HEK293 (cell line): Measurements from ENCODE around the gene SLC27A3.
A peak's percentile ranks its signal among the peaks of the same experiment; 100 is the strongest.

Experiments
- CTCF ChIA-PET: fragments of 350-600 bp; formaldehyde crosslinking; extraction: SDS; loops from one replicate; lab custom pipeline; 2021; ENCODE audit warnings: antibody characterized with exemption; lab: Yijun Ruan, JAX
- POLR2A ChIA-PET: fragments of 300-600 bp; formaldehyde crosslinking; extraction: SDS; loops from one replicate; lab custom pipeline; 2020; ENCODE audit warnings: antibody characterized with exemption, inconsistent platforms; lab: Yijun Ruan, JAX
- H3K27ac ChIP-seq: fragments of 200-500 bp; sonication (Bioruptor generic); 2 replicates; pipeline ENCODE4 v1.5.1; 2014; ENCODE audit warnings: low read depth, low read length, control low read depth, inconsistent platforms; ENCODE audit errors: extremely low read depth
- H3K36me3 ChIP-seq, 2 experiments: fragments of 200-500 bp in 1 of 2; sonication (Bioruptor generic) in 1 of 2; 1 replicate in 1 of 2; 2 replicates in 1 of 2; pipeline ENCODE4 v1.5.1; 2014 to 2017; ENCODE audit warnings: inconsistent platforms in 2 of 2, low read length in 2 of 2; ENCODE audit not compliant: control insufficient read depth in 2 of 2, insufficient read depth in 1 of 2
- H3K4me1 ChIP-seq: fragments of 200-500 bp; sonication (Bioruptor generic); 2 replicates; pipeline ENCODE4 v1.5.1; 2014; ENCODE audit warnings: mild to moderate bottlenecking, low read length, inconsistent platforms; ENCODE audit not compliant: control insufficient read depth, insufficient read depth
- H3K4me3 ChIP-seq: 2 replicates; pipeline ENCODE4 v1.5.1; 2011; ENCODE audit warnings: low read depth, mild to moderate bottlenecking, control low read depth, low read length, moderate library complexity
- H3K9me3 ChIP-seq: fragments of 200-500 bp; sonication (Bioruptor generic); 2 replicates; pipeline ENCODE4 v1.5.1; 2014; ENCODE audit warnings: low read depth, low read length, inconsistent platforms; ENCODE audit not compliant: control insufficient read depth, insufficient read depth
- GLIS2 ChIP-seq: fragments of 450-650 bp; formaldehyde crosslinking; IDR thresholded peaks from 2 replicates; pipeline ENCODE4 v1.5.1; 2016; ENCODE audit warnings: missing biosample characterization, missing genetic modification characterization
- HOXA7 ChIP-seq: sonication (generic); formaldehyde crosslinking; IDR thresholded peaks from 2 replicates; pipeline ENCODE4 v1.8.1; 2022; ENCODE audit warnings: missing genetic modification reagents, borderline replicate concordance
- HOXC10 ChIP-seq: sonication (generic); formaldehyde crosslinking; IDR thresholded peaks from 2 replicates; pipeline ENCODE4 v1.8.1; 2023; ENCODE audit warnings: mild to moderate bottlenecking, missing genetic modification reagents
- PRDM1 ChIP-seq: fragments of 450-650 bp; formaldehyde crosslinking; IDR thresholded peaks from 2 replicates; pipeline ENCODE4; 2016; ENCODE audit warnings: missing biosample characterization, missing genetic modification characterization
- ZBTB1 ChIP-seq: fragments of 450-650 bp; formaldehyde crosslinking; IDR thresholded peaks from 2 replicates; pipeline ENCODE4 v1.5.1; 2016; ENCODE audit warnings: missing biosample characterization, missing genetic modification characterization
- ZBTB8A ChIP-seq: fragments of 450-650 bp; formaldehyde crosslinking; IDR thresholded peaks from 2 replicates; pipeline ENCODE4 v1.5.1; 2016; ENCODE audit warnings: missing biosample characterization, missing genetic modification characterization
- ZFP3 ChIP-seq: fragments of 450-650 bp; formaldehyde crosslinking; IDR thresholded peaks from 2 replicates; pipeline ENCODE4 v1.5.1; 2016; ENCODE audit warnings: low read depth, missing biosample characterization, missing genetic modification characterization
- ZNF114 ChIP-seq: fragments of 450-650 bp; formaldehyde crosslinking; IDR thresholded peaks from 2 replicates; pipeline ENCODE4 v1.5.0; 2017; ENCODE audit warnings: missing biosample characterization, missing genetic modification characterization
- ZNF23 ChIP-seq: fragments of 450-650 bp; formaldehyde crosslinking; IDR thresholded peaks from 2 replicates; pipeline ENCODE4 v1.5.1; 2016; ENCODE audit warnings: missing biosample characterization, missing genetic modification characterization, borderline replicate concordance
- ZNF341 ChIP-seq: fragments of 450-650 bp; formaldehyde crosslinking; IDR thresholded peaks from 2 replicates; pipeline ENCODE4; 2016; ENCODE audit warnings: low read depth, missing biosample characterization, missing genetic modification characterization
- ZNF366 ChIP-seq: fragments of 450-650 bp; formaldehyde crosslinking; conservative IDR thresholded peaks from 2 replicates; pipeline ENCODE4 v1.5.1; 2016; ENCODE audit warnings: missing biosample characterization, missing genetic modification characterization
- TF ChIP-seq, protein P1 (sequence below): fragments of 450-650 bp; formaldehyde crosslinking; IDR thresholded peaks from 2 replicates; pipeline ENCODE4 v1.5.1; 2016; ENCODE audit warnings: missing biosample characterization, missing genetic modification characterization
- TF ChIP-seq, protein P2 (sequence below): fragments of 450-650 bp; formaldehyde crosslinking; IDR thresholded peaks from 2 replicates; pipeline ENCODE4 v1.5.1; 2016; ENCODE audit warnings: missing biosample characterization, missing genetic modification characterization, low read depth
- TF ChIP-seq, protein P3 (sequence below): fragments of 450-650 bp; formaldehyde crosslinking; IDR thresholded peaks from 2 replicates; pipeline ENCODE4 v1.5.1; 2016; ENCODE audit warnings: missing biosample characterization, missing genetic modification characterization

Gene SLC27A3

DNA sequence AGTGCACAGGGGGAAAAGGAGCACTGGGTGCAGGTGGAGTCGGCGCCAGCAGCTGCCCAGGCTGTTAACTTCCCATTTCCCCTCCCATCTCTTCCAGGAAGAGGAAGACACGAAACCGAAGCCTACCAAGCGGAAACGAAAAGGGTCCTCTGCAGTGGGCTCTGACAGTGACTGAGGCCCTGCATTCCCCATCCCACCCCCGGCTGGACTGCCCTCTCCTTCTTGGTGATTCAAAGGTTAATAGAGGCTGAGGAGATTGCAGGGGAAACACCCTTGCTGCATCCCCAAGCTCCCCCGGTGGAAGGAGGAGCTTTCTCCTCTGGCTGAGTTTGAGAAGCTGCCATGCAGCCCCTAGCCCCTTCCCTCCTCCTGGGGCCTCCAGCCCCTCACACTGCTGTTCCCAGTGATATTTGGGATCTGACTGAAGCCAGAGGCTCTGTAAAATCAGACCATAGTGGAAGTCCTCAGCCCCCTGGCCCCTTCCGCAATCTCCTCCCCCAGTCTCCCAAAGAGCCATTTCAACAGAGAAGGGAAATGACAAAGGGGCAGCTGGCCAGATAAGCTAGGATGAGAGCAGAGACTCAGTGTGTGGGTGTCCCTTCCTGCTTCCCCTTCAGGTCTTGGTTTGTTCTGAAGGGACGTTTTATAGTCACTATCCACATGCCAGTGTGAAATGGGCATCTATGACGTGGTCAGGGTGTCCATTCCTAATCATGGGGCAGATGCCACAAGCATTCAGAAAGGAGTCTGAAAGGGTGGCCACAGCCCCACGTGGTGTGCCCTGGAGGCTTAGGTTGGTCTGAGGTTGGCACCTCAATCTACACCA is 1.9 kb upstream of the SLC27A3 start:
- H3K27ac ChIP-seq, result no peak overlapping the region
- POLR2A ChIA-PET, result interaction anchor here (1.0 to 1.2 kb wide), 2 partner anchors 10 to 217 kb away, joined by 5 read pairs; partner anchors contain the start of gene RPS27
- H3K9me3 ChIP-seq, result no peaks in the 10 kb centered on the region
- H3K4me1 ChIP-seq, result peaks cover 8% of the 10 kb centered on the region
- peaks cover 10 to 62% of the 10 kb centered on the region in 2 experiments for H3K36me3 ChIP-seq
- TF ChIP-seq, protein P1, sequence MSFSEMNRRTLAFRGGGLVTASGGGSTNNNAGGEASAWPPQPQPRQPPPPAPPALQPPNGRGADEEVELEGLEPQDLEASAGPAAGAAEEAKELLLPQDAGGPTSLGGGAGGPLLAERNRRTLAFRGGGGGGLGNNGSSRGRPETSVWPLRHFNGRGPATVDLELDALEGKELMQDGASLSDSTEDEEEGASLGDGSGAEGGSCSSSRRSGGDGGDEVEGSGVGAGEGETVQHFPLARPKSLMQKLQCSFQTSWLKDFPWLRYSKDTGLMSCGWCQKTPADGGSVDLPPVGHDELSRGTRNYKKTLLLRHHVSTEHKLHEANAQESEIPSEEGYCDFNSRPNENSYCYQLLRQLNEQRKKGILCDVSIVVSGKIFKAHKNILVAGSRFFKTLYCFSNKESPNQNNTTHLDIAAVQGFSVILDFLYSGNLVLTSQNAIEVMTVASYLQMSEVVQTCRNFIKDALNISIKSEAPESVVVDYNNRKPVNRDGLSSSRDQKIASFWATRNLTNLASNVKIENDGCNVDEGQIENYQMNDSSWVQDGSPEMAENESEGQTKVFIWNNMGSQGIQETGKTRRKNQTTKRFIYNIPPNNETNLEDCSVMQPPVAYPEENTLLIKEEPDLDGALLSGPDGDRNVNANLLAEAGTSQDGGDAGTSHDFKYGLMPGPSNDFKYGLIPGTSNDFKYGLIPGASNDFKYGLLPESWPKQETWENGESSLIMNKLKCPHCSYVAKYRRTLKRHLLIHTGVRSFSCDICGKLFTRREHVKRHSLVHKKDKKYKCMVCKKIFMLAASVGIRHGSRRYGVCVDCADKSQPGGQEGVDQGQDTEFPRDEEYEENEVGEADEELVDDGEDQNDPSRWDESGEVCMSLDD, result no peak
- TF ChIP-seq HOXA7 (CRISPR knock-in tag) (no peak), ZNF366 (tag by site-specific recombination) (no peak), ZNF23 (tag by site-specific recombination) (no peak), ZNF114 (no peak), GLIS2 (no peak), ZBTB8A (tag by site-specific recombination) (no peak), HOXC10 (CRISPR knock-in tag) (no peak), PRDM1 (tag by site-specific recombination) (no peak), ZFP3 (tag by site-specific recombination) (no peak)
- TF ChIP-seq, protein P2, sequence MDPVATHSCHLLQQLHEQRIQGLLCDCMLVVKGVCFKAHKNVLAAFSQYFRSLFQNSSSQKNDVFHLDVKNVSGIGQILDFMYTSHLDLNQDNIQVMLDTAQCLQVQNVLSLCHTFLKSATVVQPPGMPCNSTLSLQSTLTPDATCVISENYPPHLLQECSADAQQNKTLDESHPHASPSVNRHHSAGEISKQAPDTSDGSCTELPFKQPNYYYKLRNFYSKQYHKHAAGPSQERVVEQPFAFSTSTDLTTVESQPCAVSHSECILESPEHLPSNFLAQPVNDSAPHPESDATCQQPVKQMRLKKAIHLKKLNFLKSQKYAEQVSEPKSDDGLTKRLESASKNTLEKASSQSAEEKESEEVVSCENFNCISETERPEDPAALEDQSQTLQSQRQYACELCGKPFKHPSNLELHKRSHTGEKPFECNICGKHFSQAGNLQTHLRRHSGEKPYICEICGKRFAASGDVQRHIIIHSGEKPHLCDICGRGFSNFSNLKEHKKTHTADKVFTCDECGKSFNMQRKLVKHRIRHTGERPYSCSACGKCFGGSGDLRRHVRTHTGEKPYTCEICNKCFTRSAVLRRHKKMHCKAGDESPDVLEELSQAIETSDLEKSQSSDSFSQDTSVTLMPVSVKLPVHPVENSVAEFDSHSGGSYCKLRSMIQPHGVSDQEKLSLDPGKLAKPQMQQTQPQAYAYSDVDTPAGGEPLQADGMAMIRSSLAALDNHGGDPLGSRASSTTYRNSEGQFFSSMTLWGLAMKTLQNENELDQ (tag by site-specific recombination), result no peak
- TF ChIP-seq, protein P3, sequence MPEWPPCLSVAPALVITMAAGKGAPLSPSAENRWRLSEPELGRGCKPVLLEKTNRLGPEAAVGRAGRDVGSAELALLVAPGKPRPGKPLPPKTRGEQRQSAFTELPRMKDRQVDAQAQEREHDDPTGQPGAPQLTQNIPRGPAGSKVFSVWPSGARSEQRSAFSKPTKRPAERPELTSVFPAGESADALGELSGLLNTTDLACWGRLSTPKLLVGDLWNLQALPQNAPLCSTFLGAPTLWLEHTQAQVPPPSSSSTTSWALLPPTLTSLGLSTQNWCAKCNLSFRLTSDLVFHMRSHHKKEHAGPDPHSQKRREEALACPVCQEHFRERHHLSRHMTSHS (tag by site-specific recombination), result no peak
- TF ChIP-seq, all 188 proteins: peak for 0
- no peak overlapping the region for H3K4me3 ChIP-seq
- CTCF ChIA-PET, result interaction anchor here (0.7 to 1.7 kb wide), 8 partner anchors 25 to 214 kb away, joined by 3 to 9 read pairs (median 4); partner anchors contain the start of gene RAB13

DNA sequence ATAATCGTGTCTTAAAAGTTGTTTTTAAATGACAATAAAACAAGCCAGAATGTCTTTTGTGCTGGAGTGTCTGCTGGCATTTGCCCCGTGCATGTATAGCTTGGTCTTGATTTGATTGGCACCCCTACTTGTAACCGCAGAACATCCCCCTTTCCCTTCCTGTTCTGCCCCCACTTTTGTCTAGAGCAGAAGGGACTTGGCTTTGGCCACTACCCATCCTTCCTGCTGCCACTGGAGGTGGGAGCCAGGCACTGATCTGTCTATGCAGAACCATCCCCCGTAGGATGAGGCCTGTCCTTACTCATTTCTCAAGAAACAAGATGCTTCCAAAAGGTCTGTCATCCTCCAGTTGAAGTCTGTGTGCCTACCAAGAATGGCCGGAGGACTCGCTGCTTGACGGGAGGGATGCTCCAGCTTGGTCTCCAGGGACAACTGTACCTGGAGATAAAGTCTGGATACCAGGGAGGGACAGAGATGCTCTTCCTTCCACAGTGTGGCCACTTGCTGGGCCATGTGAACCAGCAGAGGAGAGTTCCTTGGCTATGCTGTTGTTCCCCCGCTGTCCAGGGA is 1.1 kb upstream of the SLC27A3 start:
- ChIA-PET CTCF (interaction anchor here (0.6 to 0.8 kb wide), 3 partner anchors 40 to 328 kb away, joined by 3 to 4 read pairs (median 4); no protein-coding TSS in a partner anchor), POLR2A (interaction anchor here (0.7 kb wide), 1 partner anchor 140 kb away, joined by 6 read pairs; no protein-coding TSS in a partner anchor)
- Histone ChIP-seq H3K27ac (no peak overlapping the region), H3K4me1 (peaks cover 8% of the 10 kb centered on the region), H3K36me3 (peaks cover 7 to 59% of the 10 kb centered on the region in 2 experiments), H3K9me3 (no peaks in the 10 kb centered on the region), H3K4me3 (no peak overlapping the region)
- no peak for TF ChIP-seq ZBTB1 (tag by site-specific recombination)
- peak; percentile 45; the same call in 1 of the 2 replicates for TF ChIP-seq ZNF341 (tag by site-specific recombination)
